Superior temporal gyrus (tissue), 1 donor: ENCODE results near the gene UBAP2.
"Not testable (repeated sequence)": the region's sequence is repeated elsewhere in the genome, so short reads cannot be mapped to it uniquely, and the experiment has no call there.

ENCODE experiments used
- DNase-seq: peaks from one replicate; pipeline ENCODE4 v3.0.0-alpha.2; 2016; ENCODE audit errors: extremely low spot score

Gene UBAP2

GRCh38 chr9:34049630-34050384 lies 1.1 kb upstream of the UBAP2 start:
- DNase-seq: no peak

GRCh38 chr9:34047864-34048726 lies 592 bp downstream of the UBAP2 start:
- no peak for DNase-seq

GRCh38 chr9:34046784-34047379 lies 1.8 kb downstream of the UBAP2 start:
- no peak for DNase-seq

DNA sequence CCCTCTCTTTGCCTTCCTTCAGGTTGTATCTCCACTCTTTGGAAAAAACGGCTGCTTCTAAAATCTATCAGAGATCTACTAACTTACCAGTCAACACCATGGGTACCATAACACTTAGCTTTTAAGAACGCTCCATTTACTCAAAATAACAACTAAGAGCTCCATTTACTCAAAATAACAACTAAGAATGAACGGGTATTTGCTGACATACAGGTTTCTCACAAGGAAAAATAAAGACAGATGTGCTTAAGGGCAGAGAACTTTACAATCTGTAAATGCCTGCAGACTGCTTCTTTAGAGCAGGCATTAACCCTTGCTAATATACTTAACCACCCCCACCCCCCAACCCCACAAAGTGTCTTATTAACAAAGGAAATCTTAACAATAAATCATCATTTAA lies 2.8 kb downstream of the UBAP2 start:
- DNase-seq: no peak

GRCh38 chr9:34042074-34042473 lies 6.6 kb downstream of the UBAP2 start:
- not testable (repeated sequence) for DNase-seq

GRCh38 chr9:34038851-34039250 lies 9.8 kb downstream of the UBAP2 start:
- DNase-seq: not testable (repeated sequence)

DNA sequence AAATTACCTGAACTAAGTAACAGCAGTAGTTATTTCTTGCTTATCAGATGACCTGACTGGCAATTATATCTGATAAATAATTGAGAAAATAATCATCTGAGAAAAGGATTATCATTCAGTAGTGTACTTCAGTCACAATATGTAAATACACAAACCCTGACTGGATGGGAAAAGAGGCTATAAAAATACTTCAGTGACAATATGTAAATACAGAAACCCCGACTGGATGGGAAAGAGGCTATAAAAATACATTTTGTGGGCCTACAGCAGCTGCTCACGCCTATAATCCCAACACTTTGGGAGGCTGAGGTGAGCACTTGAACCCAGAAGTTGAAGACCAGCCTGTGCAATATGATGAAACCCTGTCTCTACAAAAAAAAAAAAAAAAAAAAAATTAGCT lies 11.1 kb downstream of the UBAP2 start:
- no peak for DNase-seq

- no peak for DNase-seq
Measured at GRCh38 chr9:34036625-34037024, 12.1 kb downstream of the UBAP2 start.

DNA sequence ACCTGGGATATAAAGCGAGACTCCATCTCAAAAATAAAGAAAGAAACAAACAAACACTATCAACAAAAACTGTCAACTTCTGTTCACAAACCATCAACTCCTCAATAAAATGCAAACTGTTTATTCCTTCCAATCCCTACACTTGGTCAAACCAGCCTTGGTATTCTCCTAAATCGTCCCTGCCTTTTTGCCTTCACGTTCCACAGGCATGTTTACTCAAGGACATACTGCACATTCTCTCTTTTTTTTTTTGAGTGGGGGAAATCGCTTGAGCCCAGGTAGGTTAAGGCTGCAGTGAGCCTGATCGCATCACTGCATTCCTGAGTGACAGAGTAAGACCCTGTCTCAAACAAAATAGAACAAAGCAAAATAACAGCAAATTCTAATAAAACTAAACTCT lies 13.0 kb downstream of the UBAP2 start:
- DNase-seq: no peak

- DNase-seq: no peak
Measured at GRCh38 chr9:34034698-34035065, 14.0 kb downstream of the UBAP2 start.

- DNase-seq: no peak
Measured at GRCh38 chr9:34032631-34033030, 16.1 kb downstream of the UBAP2 start.

GRCh38 chr9:34027845-34028574 lies 20.7 kb downstream of the UBAP2 start:
- DNase-seq: no peak

- DNase-seq: no peak
Measured at GRCh38 chr9:34025811-34026210, 22.9 kb downstream of the UBAP2 start.

- DNase-seq: no peak
Measured at GRCh38 chr9:34025062-34025461, 23.6 kb downstream of the UBAP2 start.

- DNase-seq: not testable (repeated sequence)
Measured at GRCh38 chr9:34024476-34024875, 24.2 kb downstream of the UBAP2 start.

GRCh38 chr9:34016149-34016548 lies 32.5 kb downstream of the UBAP2 start:
- DNase-seq: no peak

- no peak for DNase-seq
Measured at GRCh38 chr9:34010979-34011378, 37.7 kb downstream of the UBAP2 start.

- DNase-seq: no peak
Measured at GRCh38 chr9:34001951-34002350, 46.7 kb downstream of the UBAP2 start.

- DNase-seq: no peak
Measured at GRCh38 chr9:34001298-34001697, 47.4 kb downstream of the UBAP2 start.

DNA sequence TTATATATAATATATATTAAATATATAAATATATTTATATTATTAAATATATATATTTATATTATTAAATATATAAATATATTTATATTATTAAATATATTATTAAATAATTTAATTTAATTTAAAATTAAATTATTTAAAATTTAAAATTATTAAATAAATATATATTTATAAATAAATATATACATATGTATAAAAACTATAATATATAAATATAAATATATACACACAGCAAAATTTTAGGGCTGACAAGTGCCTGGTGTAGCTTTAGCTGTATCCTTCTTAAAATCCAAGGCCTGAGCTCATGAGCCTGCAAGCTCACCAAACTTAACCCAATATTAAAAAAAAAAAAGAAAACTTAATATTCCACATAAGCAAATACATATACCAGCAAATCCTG lies 53.2 kb downstream of the UBAP2 start:
- DNase-seq: no peak

- no peak for DNase-seq
Measured at GRCh38 chr9:33993104-33993503, 55.6 kb downstream of the UBAP2 start.

DNA sequence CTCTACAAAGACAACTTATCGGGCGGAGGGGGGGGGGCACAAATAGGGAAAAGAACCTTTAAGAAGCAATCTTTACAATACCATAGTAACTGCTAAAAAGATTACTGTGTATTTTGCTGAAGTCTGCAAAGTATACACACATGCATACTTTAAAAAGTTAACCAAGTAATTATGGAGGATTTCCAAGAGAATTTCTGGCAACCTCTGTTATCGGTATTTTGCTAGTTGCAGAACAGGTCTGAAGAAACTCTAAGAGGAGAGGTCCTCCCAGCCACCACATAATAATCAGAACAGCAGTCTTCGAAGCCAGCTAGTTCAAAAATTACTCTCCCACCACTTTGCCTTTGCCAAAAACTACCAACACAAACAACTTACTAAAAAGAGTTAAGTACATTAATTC lies 56.1 kb downstream of the UBAP2 start:
- DNase-seq: no peak
